K562 (cell line): Measurements from ENCODE around the gene KRTAP22-1. TPM values are rescaled to one million over a fixed set of nuclear protein-coding genes. Genes with fewer than 3 reads are reported as not detected.

Experiments used
- ATAC-seq: fragments of 200-7000 bp; cut with Tn5 transposase; 3 replicates; pipeline ENCODE4 v1.9.1; 2020; ENCODE audit warnings: moderate library complexity
- BruUV-seq: library from RNA; stranded (reverse); fragments of 400-500 nt; replicated peaks from 2 replicates; lab custom pipeline; 2021; lab: Mats Ljungman, UMichigan
- CTCF ChIA-PET: fragments of 300-600 bp; formaldehyde crosslinking; extraction: SDS; loops from one replicate; lab custom pipeline; 2021; ENCODE audit warnings: low intra/inter-chr PET ratio; lab: Yijun Ruan, JAX
- POLR2A ChIA-PET: fragments of 300-600, 350-650 bp; sonication (Branson Sonifier 250); formaldehyde crosslinking; extraction: SDS; loops from one replicate; lab custom pipeline; 2021; ENCODE audit warnings: antibody characterized with exemption, inconsistent platforms; lab: Yijun Ruan, JAX
- DNase-seq, 4 experiments: peaks; one replicate each; pipeline versions ENCODE4 v3.0.0 to v3.0.0-alpha.2; 2011 to 2018; ENCODE audit warnings: low spot score in 3 of 4, mixed read lengths in 3 of 4; ENCODE audit errors: extremely low read depth in 1 of 4
- FAIRE-seq: peaks from 2 replicates; lab custom pipeline; 2011; peaks lifted over from hg19 to GRCh38; lab: Jason Lieb, UNC
- H2AFZ ChIP-seq: 2 replicates; pipeline ENCODE4 v1.6.0; 2011; ENCODE audit warnings: low read depth, low read length, control low read depth, inconsistent platforms
- H3K27ac ChIP-seq: fragments of 200-600 bp; 3 replicates; pipeline ENCODE4 v1.8.0; 2011; ENCODE audit warnings: low read depth, mild to moderate bottlenecking, control low read depth, inconsistent platforms, low read length, moderate library complexity, mixed read lengths; ENCODE audit errors: extremely low read depth
- H3K27me3 ChIP-seq, 2 experiments: fragments of 300-600 bp in 1 of 2; 2 replicates in 1 of 2; 3 replicates in 1 of 2; pipeline versions ENCODE4 v1.6.0 to v1.8.0; 2011; ENCODE audit warnings: inconsistent platforms in 2 of 2, low read length in 2 of 2, mild to moderate bottlenecking in 1 of 2, mixed read lengths in 1 of 2, moderate library complexity in 1 of 2; ENCODE audit not compliant: control insufficient read depth in 2 of 2, insufficient read depth in 2 of 2
- H3K36me3 ChIP-seq: fragments of 300-600 bp; 3 replicates; pipeline ENCODE4 v1.8.0; 2011; ENCODE audit warnings: mild to moderate bottlenecking, low read length, inconsistent platforms; ENCODE audit not compliant: control insufficient read depth, insufficient read depth
- H3K4me1 ChIP-seq, 2 experiments: fragments of 200-600 bp in 1 of 2; replicated peaks in 1 of 2; 2 replicates in 1 of 2; 3 replicates in 1 of 2; pipeline versions ENCODE4 v1.5.1 to v1.8.0; 2011; ENCODE audit warnings: inconsistent platforms in 2 of 2, low read length in 2 of 2, mild to moderate bottlenecking in 1 of 2, mixed read lengths in 1 of 2, moderate library complexity in 1 of 2; ENCODE audit not compliant: control insufficient read depth in 2 of 2, insufficient read depth in 2 of 2
- H3K4me2 ChIP-seq: 2 replicates; pipeline ENCODE4 v1.6.1; 2011; ENCODE audit warnings: low read length, control low read depth, inconsistent platforms, mixed read lengths; ENCODE audit not compliant: insufficient read depth
- H3K4me3 ChIP-seq: fragments of 200-600 bp; sonication (generic), shearing (Covaris generic); 2 replicates; pipeline ENCODE4 v1.5.1; 2016; ENCODE audit warnings: control low read depth, inconsistent platforms
- H3K79me2 ChIP-seq: fragments of 200-600 bp; 3 replicates; pipeline ENCODE4 v1.8.0; 2011; ENCODE audit warnings: low read length, inconsistent platforms; ENCODE audit not compliant: control insufficient read depth, insufficient read depth
- H3K9ac ChIP-seq, 2 experiments: 2 replicates each; pipeline versions ENCODE4 v1.6.0 to v1.6.1; 2011; ENCODE audit warnings: low read depth in 2 of 2, low read length in 2 of 2, control low read depth in 1 of 2, inconsistent platforms in 1 of 2, mild to moderate bottlenecking in 1 of 2, mixed read lengths in 1 of 2; ENCODE audit not compliant: insufficient read depth in 1 of 2
- H3K9me1 ChIP-seq: one replicate; pipeline ENCODE4 v1.6.0; 2011; ENCODE audit warnings: inconsistent platforms, mild to moderate bottlenecking, low read length, moderate library complexity; ENCODE audit not compliant: control insufficient read depth, insufficient read depth
- H3K9me3 ChIP-seq: replicated peaks from 2 replicates; pipeline ENCODE4 v1.5.1; 2011; ENCODE audit warnings: low read depth, low read length, inconsistent platforms; ENCODE audit not compliant: control insufficient read depth, insufficient read depth
- H4K20me1 ChIP-seq: replicated peaks from 2 replicates; pipeline ENCODE4 v1.6.1; 2011; ENCODE audit warnings: low read length, inconsistent platforms, mixed read lengths; ENCODE audit not compliant: control insufficient read depth, insufficient read depth
- DLX4 ChIP-seq: fragments of 250-450 bp; sonication (Bioruptor Pico); IDR thresholded peaks from 2 replicates; pipeline ENCODE4 v1.6.1; 2021; ENCODE audit warnings: mild to moderate bottlenecking
- PCBP1 ChIP-seq: fragments of 200-400 bp; formaldehyde crosslinking; IDR thresholded peaks from 2 replicates; pipeline ENCODE4 v1.6.1; 2018; ENCODE audit warnings: mild to moderate bottlenecking, low read depth, low read length; ENCODE audit not compliant: poor library complexity, severe bottlenecking
- RFX5 ChIP-seq: IDR thresholded peaks from 2 replicates; pipeline ENCODE4 v1.6.1; 2011; ENCODE audit warnings: low read depth, mild to moderate bottlenecking, improper control_type of control experiment, low read length
- TBL1XR1 ChIP-seq, 2 experiments: IDR thresholded peaks; 2 replicates each; pipeline ENCODE4 v1.6.1; 2012; ENCODE audit warnings: improper control_type of control experiment in 2 of 2, low read length in 2 of 2, mild to moderate bottlenecking in 1 of 2
- TOE1 ChIP-seq, 2 experiments: fragments of 450-650 bp in 1 of 2; sonication (generic) in 1 of 2; formaldehyde crosslinking in 1 of 2; IDR thresholded peaks; 2 replicates each; pipeline versions ENCODE4 v1.7.1 to v1.8.0; 2016 to 2022; ENCODE audit warnings: borderline replicate concordance in 2 of 2, mild to moderate bottlenecking in 2 of 2, antibody characterized with exemption in 1 of 2, inconsistent platforms in 1 of 2, low read depth in 1 of 2, missing genetic modification reagents in 1 of 2, moderate library complexity in 1 of 2
- ZBTB34 ChIP-seq: fragments of 250-450 bp; sonication (Bioruptor Pico); IDR thresholded peaks from 2 replicates; pipeline ENCODE4 v1.8.0; 2021; ENCODE audit warnings: mild to moderate bottlenecking, moderate library complexity
- ZNF253 ChIP-seq: fragments of 250-450 bp; sonication (Bioruptor Pico); conservative IDR thresholded peaks from 2 replicates; pipeline ENCODE4 v1.6.1; 2021; ENCODE audit warnings: mild to moderate bottlenecking
- ZNF436 ChIP-seq: fragments of 250-450, 450-650 bp; sonication (Bioruptor Pico); formaldehyde crosslinking; IDR thresholded peaks from 2 replicates; pipeline ENCODE4 v1.7.0; 2020; ENCODE audit warnings: mild to moderate bottlenecking
- WGBS: fragments of 100-300 bp; shearing (Covaris generic); methylation state at CpG from one replicate; pipeline ENCODE4 v1.1.6; 2016; ENCODE audit warnings: low coverage, mixed read lengths; ENCODE audit not compliant: insufficient coverage; ENCODE audit errors: missing lambda C conversion rate; 5-methylcytosine and 5-hydroxymethylcytosine counted together
- in situ Hi-C: fragments of 300-500 bp; cut with MboI; formaldehyde crosslinking; loops from 4 replicates; pipeline ENCODE4 v1.15.0; 2018; ENCODE audit warnings: inconsistent platforms, mixed read lengths
- intact Hi-C: fragments of 100-400 bp; cut with micrococcal nuclease; formaldehyde crosslinking; loops from 2 replicates; pipeline ENCODE4 v1.14.2; 2022
- polyA plus RNA-seq, 8 experiments: library from polyadenylated mRNA; depleted of rRNA in 4 of 8; stranded (reverse) in 5 of 8; unstranded in 3 of 8; fragments of >200 nt; fragmentation: Nextera tagmentation in 2 of 8; fragmentation: Illumina TruSeq in 1 of 8; extraction: Ambion mirVana in 2 of 8; extraction: Trizol in 1 of 8; gene quantifications; 2 replicates each; pipeline versions ENCODE4 v1.2.1 to v1.2.3, GENCODE V29; 2011 to 2014; ENCODE audit warnings: inconsistent platforms in 1 of 8, missing spikeins in 1 of 8
- total RNA-seq, 7 experiments: library from RNA; depleted of rRNA in 6 of 7; stranded (reverse); fragments of >200 nt in 6 of 7; fragmentation: Illumina TruSeq in 2 of 7; extraction: Trizol in 2 of 7; gene quantifications; 2 replicates each; pipeline versions ENCODE4 v1.2.1 to v1.2.3, GENCODE V29; 2011 to 2021; ENCODE audit warnings: low replicate concordance in 1 of 7

The KRTAP22-1 gene
- total and polyA plus RNA-seq, 9 of the 15 experiments (the other 6 are each of a cell fraction or from before 2014, with no cell fraction given), result not detected

GRCh38 chr21:30561264-30561895, 39.5 kb upstream of the KRTAP22-1 start, which contains the start of gene KRTAP19-7:
Gene KRTAP19-7, minus strand, starts transcription at chr21:30561314. Its CDS starts 25 bp downstream, at chr21:30561289.
- no peak within 1 kb of the TSS for H3K9ac ChIP-seq
- 0% methylated on average over 2 of the region's 2 CpGs for WGBS
- H3K4me2 ChIP-seq, result no peak within 1 kb of the TSS
- H3K36me3 ChIP-seq, result no peaks in the 10 kb centered on the region
- CTCF ChIA-PET, result no interaction called here
- POLR2A ChIA-PET, result no interaction called here
- no peaks in the 10 kb centered on the region for H3K4me1 ChIP-seq
- FAIRE-seq, result no peak
- in situ Hi-C loops, result no loop called here
- no peak for ATAC-seq
- H3K9me1 ChIP-seq, result no peaks in the 10 kb centered on the region
- H3K9me3 ChIP-seq, result no peaks in the 10 kb centered on the region; the same call in 1 of the 2 replicates
- intact Hi-C loops, result no loop called here
- no peak within 1 kb of the TSS for H2AFZ ChIP-seq
- no peak within 1 kb of the TSS for H3K4me3 ChIP-seq
- DNase-seq, result no peak
- no peaks in the 10 kb centered on the region for H3K79me2 ChIP-seq
- TF ChIP-seq RFX5 (no peak), TOE1 (IDR thresholded peaks at IDR 0.05; ENCODE audit: borderline replicate concordance) (no peak), TOE1 (CRISPR knock-in tag; IDR thresholded peaks at IDR 0.05; ENCODE audit: borderline replicate concordance, low read depth) (no peak), TBL1XR1 (IDR thresholded peaks at IDR 0.05; ENCODE audit: low read length in 2 of 2) (no peak), ZNF436 (CRISPR knock-in tag) (no peak), PCBP1 (no peak), ZBTB34 (no peak), DLX4 (no peak), ZNF253 (no peak)
- TF ChIP-seq, all 486 proteins: peak for 0
- Histone ChIP-seq H3K27me3 (no peaks in the 10 kb centered on the region), H3K27ac (no peak within 1 kb of the TSS), H4K20me1 (no peaks in the 10 kb centered on the region)
- BruUV-seq, result no TSS peak
